ENCODE measurements around the gene TEX13C.
"Not testable (repeated sequence)": the region's sequence is repeated elsewhere in the genome, so short reads cannot be mapped to it uniquely, and the experiment has no call there.

Gene TEX13C

GRCh38 chrX:125319646-125320521, at the start of gene TEX13C:
Gene TEX13C (plus strand): TSS chrX:125319871. CDS start chrX:125320120, 249 bp downstream.
- in situ Hi-C loops (cut with MboI; ENCODE audit: low sequenced_read_pairs) = no loop called here

DNA sequence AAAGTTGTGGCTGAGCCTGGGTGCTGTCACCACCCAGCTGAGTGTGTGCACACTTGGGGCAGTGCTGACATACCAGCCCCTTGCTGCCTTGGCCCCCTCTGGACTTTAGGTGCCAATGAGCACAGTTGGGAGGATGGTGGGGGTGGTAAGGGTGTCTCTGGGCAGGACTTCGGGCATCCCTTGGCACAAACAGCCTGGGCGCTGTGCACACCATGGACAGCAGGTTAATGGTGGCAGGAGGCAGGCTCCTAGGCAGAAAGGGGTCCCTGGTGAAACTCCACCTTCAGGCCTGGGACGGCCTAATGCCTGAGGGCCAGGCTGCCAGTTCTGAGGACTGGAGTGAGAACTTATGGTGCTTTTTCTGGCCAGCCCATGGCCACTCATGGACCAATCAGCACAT, 32.4 kb upstream of the TEX13C start:
- in situ Hi-C loops (cut with MboI; ENCODE audit: low sequenced_read_pairs) = no loop called here

DNA sequence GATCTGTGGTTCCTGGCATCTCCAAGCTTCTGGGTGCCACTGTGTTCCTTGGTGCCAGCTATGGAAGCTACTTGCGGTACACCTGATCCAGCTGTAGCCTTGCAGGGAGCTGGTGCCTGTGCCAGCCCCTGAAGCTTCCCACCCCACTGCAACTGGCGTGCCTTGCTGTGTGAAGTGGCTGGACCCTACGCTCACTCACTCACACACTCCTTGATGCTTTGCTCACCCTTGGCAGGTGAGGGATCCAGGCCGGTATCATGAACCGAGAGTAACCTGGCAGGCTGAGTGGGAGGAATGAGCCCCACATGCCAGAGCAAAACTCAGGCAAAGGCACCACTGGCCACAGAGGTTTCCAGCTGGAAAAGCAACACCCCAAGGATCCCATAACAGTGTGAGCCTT, 31.3 kb upstream of the TEX13C start:
- in situ Hi-C loops (cut with MboI; ENCODE audit: low sequenced_read_pairs) = no loop called here

GRCh38 chrX:125289209-125289608, 30.5 kb upstream of the TEX13C start:
- in situ Hi-C loops (cut with MboI; ENCODE audit: low sequenced_read_pairs) = no loop called here

- in situ Hi-C loops (cut with MboI; ENCODE audit: low sequenced_read_pairs) = no loop called here
Observed at GRCh38 chrX:125289920-125290319, 29.8 kb upstream of the TEX13C start.

GRCh38 chrX:125291124-125291523, 28.5 kb upstream of the TEX13C start:
- in situ Hi-C loops (cut with MboI; ENCODE audit: low sequenced_read_pairs) = no loop called here

DNA sequence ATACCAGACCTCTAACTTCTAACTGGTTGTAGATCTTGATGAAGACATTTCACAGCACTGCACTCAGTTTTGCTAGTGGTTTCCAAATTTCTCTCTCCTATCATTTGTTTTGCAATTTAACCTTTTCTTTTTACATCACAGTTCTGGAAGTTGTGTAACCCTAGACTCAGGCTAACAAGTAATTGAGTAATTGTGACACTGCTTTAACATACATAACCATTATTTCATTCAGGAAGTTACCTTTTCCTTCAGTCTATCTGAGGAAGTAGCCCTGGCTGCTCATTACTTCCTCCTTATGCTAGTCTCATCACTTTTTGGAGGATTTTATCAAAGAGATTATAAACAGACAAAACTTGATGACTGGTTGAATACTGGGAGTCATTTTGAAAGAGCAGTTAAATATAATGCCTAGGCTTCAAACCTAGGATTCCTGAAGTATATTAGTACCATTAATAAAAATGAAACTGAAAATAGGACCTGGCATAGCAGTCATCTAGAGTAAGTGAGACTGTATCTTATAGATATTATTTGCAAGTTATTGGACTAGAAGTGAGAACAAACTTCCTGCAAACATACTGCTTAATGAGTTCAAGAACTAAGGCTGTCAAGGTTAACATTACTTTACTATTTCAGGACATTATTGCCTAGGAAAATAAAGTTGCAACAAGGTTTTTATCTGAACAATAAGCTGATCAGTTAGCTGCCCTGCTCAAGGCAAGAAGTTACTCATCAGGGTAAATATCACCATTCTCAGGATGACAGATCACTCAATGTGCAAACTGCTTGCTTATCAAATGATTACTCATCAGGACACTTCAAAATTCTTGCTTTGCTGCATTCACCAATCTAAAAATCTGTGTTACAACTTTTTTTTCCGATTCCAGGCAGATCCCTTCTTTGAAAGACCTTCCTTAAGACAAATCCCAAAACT, 25.6 kb upstream of the TEX13C start:
- in situ Hi-C loops (cut with MboI; ENCODE audit: low sequenced_read_pairs) = no loop called here

- in situ Hi-C loops (cut with MboI; ENCODE audit: low sequenced_read_pairs) = no loop called here
Observed at GRCh38 chrX:125295337-125295736, 24.3 kb upstream of the TEX13C start.

GRCh38 chrX:125298871-125299270, 20.8 kb upstream of the TEX13C start:
- in situ Hi-C loops (cut with MboI; ENCODE audit: low sequenced_read_pairs) = no loop called here

DNA sequence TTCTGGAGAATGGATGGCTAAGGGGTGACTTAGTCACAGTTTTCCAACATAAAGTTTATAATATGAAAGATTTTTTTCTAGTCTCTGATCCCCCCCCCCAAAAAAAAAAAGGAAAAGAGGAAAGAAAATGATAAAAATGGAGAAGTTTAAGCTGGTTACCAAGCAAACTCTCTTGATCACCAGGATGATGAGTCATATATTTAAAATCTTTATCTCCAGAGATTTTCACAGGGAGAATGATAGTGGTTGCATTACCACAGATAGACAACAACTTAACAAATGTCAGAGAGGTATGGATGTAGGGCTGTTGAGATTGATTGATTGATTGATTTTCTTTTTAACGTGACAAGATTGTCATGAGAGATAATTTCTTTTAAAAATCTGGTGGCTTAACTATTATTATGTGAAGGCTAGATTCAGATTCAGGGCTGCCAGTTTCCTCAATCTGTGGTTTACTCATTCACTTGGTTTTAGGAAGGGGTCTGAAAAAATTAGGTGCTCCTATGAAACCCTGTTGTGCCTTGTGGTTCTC, 13.3 kb upstream of the TEX13C start:
- in situ Hi-C loops (cut with MboI; ENCODE audit: low sequenced_read_pairs) = no loop called here

- in situ Hi-C loops (cut with MboI; ENCODE audit: low sequenced_read_pairs) = no loop called here
Observed at GRCh38 chrX:125308653-125309052, 11.0 kb upstream of the TEX13C start.

- in situ Hi-C loops (cut with MboI; ENCODE audit: low sequenced_read_pairs) = not testable (repeated sequence)
Observed at GRCh38 chrX:125319166-125319565, 505 bp upstream of the TEX13C start.

DNA sequence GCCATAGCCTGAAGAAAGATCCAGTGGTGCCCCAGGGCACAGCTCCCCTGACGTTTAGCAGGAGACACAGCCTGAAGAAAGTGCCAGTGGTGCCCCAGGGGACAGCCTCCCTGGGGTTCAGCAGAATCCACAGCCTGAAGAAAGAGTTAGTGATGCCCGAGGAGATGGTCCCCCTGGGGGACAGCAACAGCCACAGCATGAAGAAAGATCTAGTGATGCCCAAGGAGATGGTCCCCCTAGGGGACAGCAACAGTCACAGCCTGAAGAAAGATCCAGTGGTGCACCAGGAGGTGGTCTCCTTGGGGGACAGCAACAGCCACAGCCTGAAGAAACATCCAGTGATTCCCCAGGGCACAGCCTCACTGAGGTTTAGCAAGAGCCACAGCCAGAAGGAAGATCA, 2.8 kb downstream of the TEX13C start:
- in situ Hi-C loops (cut with MboI; ENCODE audit: low sequenced_read_pairs) = no loop called here

GRCh38 chrX:125326599-125326998, 6.9 kb downstream of the TEX13C start:
- in situ Hi-C loops (cut with MboI; ENCODE audit: low sequenced_read_pairs) = no loop called here

GRCh38 chrX:125327891-125328290, 8.2 kb downstream of the TEX13C start:
- in situ Hi-C loops (cut with MboI; ENCODE audit: low sequenced_read_pairs) = no loop called here

- in situ Hi-C loops (cut with MboI; ENCODE audit: low sequenced_read_pairs) = no loop called here
Observed at GRCh38 chrX:125333583-125333982, 13.9 kb downstream of the TEX13C start.

DNA sequence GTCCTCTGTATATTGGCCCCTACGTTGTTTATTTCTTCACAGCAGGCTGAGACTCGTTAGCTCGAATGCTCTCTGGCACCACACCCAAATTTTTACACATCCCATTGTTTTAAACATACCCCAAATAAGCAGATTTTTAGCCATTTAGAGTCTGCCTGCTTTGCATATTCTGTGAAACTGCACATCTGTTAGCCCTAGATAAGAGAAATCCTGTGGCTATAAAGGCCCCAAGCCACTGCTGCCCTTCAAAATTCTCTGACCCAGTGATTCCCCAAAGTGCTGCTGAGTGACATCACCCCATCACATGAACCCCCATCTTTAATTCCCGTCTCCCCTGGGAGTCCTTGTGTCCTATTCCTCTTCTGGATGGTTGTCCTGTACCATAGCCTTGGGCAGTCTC, 20.8 kb downstream of the TEX13C start:
- in situ Hi-C loops (cut with MboI; ENCODE audit: low sequenced_read_pairs) = no loop called here

- in situ Hi-C loops (cut with MboI; ENCODE audit: low sequenced_read_pairs) = no loop called here
Observed at GRCh38 chrX:125374169-125374568, 54.5 kb downstream of the TEX13C start.

Data from HL-60/S4 (cell line).